GM08714 (cell line): ENCODE measurements around the gene HP1BP3.
"Not testable (repeated sequence)": the region's sequence is repeated elsewhere in the genome, so short reads cannot be mapped to it uniquely, and the experiment has no call there.

Experiments used
- H3K4me3 ChIP-seq: fragments of 200-500 bp; sonication (Bioruptor generic); 2 replicates; pipeline ENCODE4 v1.5.1; 2014; ENCODE audit warnings: mild to moderate bottlenecking, low read length, inconsistent platforms
- ZNF274 ChIP-seq: IDR thresholded peaks from 2 replicates; pipeline ENCODE4 v1.6.1; 2012; ENCODE audit warnings: mild to moderate bottlenecking, low read depth, low read length

The HP1BP3 gene, protein sequence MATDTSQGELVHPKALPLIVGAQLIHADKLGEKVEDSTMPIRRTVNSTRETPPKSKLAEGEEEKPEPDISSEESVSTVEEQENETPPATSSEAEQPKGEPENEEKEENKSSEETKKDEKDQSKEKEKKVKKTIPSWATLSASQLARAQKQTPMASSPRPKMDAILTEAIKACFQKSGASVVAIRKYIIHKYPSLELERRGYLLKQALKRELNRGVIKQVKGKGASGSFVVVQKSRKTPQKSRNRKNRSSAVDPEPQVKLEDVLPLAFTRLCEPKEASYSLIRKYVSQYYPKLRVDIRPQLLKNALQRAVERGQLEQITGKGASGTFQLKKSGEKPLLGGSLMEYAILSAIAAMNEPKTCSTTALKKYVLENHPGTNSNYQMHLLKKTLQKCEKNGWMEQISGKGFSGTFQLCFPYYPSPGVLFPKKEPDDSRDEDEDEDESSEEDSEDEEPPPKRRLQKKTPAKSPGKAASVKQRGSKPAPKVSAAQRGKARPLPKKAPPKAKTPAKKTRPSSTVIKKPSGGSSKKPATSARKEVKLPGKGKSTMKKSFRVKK

GRCh38 chr1:20787029-20787839 is at the start of gene HP1BP3:
Gene HP1BP3, minus strand, starts transcription at chr1:20787307. Its CDS starts 6,867 bp downstream, at chr1:20780440.
- TF ChIP-seq ZNF274 = no peak

DNA sequence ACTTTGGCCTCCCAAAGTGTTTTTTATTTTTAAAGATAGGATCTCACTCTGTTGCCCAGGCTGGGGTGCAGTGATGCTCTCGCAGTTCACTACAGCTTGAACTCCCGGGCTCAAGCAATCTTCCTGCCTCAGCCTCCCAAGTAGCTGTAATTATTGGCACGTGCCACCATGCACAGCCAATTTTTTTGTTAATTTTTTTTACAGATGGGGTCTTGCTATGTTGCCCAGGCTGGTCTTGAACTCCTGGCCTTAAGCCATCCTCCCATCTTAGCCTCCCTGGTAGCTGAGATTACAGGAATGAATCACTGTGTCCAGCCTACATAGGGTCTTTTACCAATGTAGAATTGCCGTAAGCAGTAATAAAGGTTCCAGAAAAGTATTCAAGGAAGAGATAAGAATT is 49.1 kb upstream of the HP1BP3 start:
- no peak for TF ChIP-seq ZNF274
- no peak overlapping the region for H3K4me3 ChIP-seq

More at GRCh38 chr1:20787029-20787839, at the start of gene HP1BP3:
- peak within 1 kb of the TSS; percentile 97 for H3K4me3 ChIP-seq

DNA sequence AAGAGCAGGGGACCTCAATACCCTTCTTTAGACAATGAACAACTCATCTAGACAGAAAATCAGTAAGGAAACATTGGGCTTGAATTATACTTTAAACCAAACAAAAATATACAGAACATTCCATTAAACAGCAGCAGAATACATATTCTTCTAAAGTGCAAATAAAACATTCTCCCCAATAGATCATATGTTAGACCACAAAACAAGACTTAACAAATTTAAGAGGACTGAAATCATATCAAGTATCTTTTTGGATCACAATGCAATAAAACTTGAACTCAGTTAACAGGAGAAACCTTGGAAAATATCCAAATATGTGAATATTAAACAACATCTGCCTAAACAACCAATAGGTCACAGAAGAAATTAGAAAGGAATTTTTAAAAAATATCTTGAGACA is 47.7 kb upstream of the HP1BP3 start:
- H3K4me3 ChIP-seq = no peak overlapping the region
- TF ChIP-seq ZNF274 = no peak

GRCh38 chr1:20834192-20834591 is 47.1 kb upstream of the HP1BP3 start:
- no peak for TF ChIP-seq ZNF274
- H3K4me3 ChIP-seq = no peak overlapping the region

GRCh38 chr1:20830378-20830777 is 43.3 kb upstream of the HP1BP3 start:
- TF ChIP-seq ZNF274 = no peak
- H3K4me3 ChIP-seq = no peak overlapping the region

GRCh38 chr1:20829946-20830345 is 42.8 kb upstream of the HP1BP3 start:
- H3K4me3 ChIP-seq = no peak overlapping the region
- TF ChIP-seq ZNF274 = no peak

DNA sequence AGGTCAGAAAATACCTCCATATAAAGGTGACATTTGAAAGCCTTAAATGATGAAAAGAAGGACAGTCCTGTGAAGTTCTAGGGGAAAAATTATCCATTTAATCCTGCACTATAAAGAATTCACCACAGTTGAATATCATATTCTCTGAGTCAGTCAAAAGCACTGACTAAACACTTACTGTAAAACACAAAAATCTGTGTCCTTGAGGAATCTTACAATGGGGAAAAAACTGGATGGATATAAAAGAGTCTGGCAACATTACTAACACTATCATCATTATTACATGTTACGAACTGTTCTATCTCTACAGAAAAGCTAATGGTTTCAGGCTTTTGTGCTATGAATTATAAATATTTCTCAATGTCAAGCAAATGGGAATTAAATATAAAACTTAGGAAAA is 42.4 kb upstream of the HP1BP3 start:
- TF ChIP-seq ZNF274 = no peak
- H3K4me3 ChIP-seq = no peak overlapping the region

DNA sequence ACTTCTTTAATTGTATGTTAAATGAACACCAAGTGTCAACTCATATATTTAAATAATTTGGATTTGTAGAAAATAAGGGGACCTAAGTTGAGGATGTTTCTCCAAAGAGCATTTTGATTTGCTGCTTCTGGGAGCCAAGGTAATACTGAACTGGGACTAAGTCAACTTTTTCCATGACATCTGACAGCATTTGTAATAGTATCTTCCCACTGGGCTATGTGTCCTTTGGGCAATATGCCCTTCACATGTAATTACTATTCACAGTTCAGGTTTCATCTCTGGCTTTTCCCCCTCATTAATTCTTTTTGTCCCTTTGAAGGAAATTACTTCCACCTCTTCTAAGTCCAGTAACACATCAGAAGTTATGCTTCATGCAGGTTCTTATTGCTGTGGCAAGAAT is 36.7 kb upstream of the HP1BP3 start:
- TF ChIP-seq ZNF274 = no peak
- no peak overlapping the region for H3K4me3 ChIP-seq

GRCh38 chr1:20821466-20821865 is 34.4 kb upstream of the HP1BP3 start:
- H3K4me3 ChIP-seq = no peak overlapping the region
- no peak for TF ChIP-seq ZNF274

DNA sequence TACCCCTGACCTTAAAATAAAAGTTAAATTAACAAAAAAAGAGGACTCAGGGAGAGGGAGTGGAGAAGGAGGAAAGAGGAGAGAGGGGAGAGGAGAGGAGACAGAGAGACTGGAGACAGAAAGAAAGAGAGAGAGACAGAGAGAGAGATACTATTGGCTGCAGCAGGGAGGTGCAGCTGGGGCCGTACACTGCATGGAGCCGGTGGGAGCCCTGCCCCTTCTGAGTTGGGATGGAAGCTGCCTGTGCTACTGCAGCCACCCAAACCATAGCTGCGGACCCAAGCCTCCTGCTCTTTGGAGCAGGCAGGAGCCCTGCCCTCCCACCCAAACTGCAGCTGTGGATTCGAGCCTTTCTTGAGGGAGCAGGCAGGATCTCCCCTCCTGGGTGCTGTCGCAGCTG is 32.7 kb upstream of the HP1BP3 start:
- TF ChIP-seq ZNF274 = no peak
- no peak overlapping the region for H3K4me3 ChIP-seq

- no peak overlapping the region for H3K4me3 ChIP-seq
- no peak for TF ChIP-seq ZNF274
Observed at GRCh38 chr1:20814534-20814871, 27.4 kb upstream of the HP1BP3 start.

DNA sequence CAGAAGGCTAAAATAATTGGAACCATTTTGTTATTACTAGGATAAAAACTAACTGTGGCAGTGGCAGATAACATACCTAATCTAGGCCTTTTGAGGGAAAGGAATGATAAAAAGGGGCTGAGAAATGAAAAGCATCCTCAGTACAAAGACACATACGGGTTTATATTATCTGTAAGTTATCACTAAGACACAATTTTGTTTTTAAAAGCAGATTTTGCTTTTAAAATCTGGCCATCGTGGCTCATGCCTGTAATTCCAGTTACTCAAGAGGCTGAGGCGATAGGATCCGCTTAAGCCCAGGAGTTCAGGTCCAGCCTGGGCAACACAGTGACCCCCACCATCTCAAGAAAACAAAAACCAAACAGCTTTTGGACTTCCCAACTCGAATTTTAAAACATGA is 24.8 kb upstream of the HP1BP3 start:
- no peak for TF ChIP-seq ZNF274
- no peak overlapping the region for H3K4me3 ChIP-seq

GRCh38 chr1:20793236-20793635 is 6.1 kb upstream of the HP1BP3 start:
- TF ChIP-seq ZNF274 = no peak
- no peak overlapping the region for H3K4me3 ChIP-seq

DNA sequence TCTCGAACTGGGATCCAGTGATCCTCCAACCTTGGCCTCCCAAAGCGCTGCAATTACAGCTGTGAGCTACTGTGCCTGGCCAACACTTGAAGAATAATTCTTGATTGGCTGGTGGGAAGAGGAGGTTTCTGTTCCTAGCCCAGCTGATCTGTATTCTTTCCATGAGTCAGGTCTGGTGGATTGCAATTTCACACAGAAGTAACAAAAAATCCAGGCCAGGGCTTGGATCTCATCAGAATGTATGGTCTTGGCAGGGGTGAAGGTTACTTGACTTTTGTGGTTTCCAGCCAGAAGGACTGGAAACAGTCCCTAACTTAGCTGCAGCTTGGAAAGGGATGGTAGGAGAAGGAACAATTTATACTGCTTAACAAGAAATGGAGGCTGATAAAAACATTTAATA is 5.1 kb upstream of the HP1BP3 start:
- TF ChIP-seq ZNF274 = no peak

GRCh38 chr1:20790785-20791184 is 3.7 kb upstream of the HP1BP3 start:
- no peak for TF ChIP-seq ZNF274
- H3K4me3 ChIP-seq = no peak overlapping the region

More for the DNA sequence above, 5.1 kb upstream of the HP1BP3 start:
- H3K4me3 ChIP-seq = no peak overlapping the region

DNA sequence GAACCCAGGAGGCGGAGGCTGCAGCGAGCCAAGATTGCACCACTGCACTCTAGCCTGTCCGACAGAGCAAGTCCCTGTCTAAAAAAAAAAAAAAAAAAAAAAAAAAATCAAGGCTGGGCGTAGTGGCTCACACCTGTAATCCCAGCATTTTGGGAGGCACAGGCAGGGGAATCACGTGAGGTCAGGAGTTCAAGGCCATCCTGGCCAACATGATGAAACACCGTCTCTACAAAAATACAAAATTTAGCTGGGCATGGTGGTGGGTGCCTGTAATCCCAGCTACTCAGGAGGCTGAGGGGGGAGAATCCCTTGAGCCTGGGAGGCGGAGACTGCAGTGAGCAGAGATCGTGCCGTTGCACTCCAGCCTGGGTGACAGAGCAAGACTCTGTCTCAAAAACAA is 2.5 kb upstream of the HP1BP3 start:
- H3K4me3 ChIP-seq = not testable (repeated sequence)
